NCI-H1930 (cell line): ENCODE measurements around the gene ATP5F1D.

Experiments used
- DNase-seq, 2 experiments: peaks; one replicate each; lab custom pipeline; 2025; lab: John Stamatoyannopoulos, UW

ATP5F1D gene

DNA sequence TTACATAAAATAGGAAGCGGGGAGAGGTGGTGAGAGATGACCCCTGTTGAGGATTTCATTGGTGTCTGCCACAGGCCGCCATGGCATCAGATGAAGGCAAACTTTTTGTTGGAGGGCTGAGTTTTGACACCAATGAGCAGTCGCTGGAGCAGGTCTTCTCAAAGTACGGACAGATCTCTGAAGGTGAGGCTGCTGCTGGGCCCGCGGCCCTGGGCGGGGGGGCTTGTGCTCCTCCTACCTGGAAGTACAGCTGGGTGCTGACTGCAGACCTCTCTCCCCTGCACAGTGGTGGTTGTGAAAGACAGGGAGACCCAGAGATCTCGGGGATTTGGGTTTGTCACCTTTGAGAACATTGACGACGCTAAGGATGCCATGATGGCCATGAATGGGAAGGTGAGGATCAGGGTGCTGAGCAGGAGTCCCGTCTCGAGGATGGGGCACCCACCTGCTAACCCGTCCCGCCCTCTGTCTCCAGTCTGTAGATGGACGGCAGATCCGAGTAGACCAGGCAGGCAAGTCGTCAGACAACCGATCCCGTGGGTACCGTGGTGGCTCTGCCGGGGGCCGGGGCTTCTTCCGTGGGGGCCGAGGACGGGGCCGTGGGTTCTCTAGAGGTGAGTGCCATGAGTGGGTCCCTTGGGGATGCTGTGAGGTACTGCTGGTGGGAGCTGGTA lies 29.4 kb downstream of the ATP5F1D start:
- DNase-seq, result no peak

DNA sequence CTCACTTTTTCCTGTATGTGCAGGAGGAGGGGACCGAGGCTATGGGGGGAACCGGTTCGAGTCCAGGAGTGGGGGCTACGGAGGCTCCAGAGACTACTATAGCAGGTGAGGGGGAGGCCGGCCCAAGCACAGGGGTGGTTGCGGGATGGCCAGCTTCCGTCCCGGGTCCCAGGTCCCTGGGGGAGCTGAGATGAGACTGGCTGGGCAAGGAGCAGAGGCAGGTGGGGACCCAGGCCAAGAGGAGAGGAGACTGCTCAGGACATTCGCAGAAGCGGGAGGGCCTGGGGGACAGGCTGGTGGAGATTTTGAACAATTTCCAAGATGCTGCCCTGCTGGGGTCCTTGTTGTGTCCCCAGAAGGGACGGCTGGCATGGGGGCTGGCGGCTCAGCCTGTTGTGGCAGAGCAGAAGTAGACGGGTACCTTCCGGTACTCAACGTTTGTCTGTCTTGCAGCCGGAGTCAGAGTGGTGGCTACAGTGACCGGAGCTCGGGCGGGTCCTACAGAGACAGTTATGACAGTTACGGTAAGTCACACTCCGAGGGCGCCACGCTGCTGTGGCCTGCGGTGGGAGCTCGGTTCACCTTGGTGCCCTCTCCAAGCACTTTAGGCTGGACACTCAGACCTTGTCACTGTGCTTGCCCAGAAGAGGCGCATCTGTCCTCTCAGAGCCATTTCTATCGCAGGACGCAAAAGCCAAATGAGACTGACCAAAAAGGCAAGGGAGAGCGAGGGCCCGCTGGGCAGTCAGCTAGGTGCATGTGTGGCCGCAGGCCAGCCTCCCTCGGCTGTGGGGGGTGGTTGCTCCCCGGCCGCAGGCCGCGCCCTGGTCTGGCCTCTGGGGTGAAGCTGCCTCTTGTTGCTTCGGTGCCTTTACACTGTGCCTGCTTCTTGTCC lies 30.2 kb downstream of the ATP5F1D start:
- no peak for DNase-seq

DNA sequence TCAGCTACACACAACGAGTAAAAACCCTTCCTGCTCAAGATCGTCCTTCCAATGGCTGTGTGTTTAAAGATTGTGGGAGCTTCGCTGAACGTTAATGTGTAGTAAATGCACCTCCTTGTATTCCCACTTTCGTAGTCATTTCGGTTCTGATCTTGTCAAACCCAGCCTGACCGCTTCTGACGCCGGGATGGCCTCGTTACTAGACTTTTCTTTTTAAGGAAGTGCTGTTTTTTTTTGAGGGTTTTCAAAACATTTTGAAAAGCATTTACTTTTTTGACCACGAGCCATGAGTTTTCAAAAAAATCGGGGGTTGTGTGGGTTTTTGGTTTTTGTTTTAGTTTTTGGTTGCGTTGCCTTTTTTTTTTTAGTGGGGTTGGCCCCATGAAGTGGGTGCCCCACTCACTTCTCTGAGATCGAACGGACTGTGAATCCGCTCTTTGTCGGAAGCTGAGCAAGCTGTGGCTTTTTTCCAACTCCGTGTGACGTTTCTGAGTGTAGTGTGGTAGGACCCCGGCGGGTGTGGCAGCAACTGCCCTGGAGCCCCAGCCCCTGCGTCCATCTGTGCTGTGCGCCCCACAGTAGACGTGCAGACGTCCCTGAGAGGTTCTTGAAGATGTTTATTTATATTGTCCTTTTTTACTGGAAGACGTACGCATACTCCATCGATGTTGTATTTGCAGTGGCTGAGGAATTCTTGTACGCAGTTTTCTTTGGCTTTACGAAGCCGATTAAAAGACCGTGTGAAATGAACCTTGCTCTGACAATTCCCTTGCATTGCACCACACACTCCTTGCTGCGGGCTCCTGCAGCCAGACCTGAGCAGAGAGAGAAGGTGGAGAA lies 31.1 kb downstream of the ATP5F1D start:
- DNase-seq, result no peak

DNA sequence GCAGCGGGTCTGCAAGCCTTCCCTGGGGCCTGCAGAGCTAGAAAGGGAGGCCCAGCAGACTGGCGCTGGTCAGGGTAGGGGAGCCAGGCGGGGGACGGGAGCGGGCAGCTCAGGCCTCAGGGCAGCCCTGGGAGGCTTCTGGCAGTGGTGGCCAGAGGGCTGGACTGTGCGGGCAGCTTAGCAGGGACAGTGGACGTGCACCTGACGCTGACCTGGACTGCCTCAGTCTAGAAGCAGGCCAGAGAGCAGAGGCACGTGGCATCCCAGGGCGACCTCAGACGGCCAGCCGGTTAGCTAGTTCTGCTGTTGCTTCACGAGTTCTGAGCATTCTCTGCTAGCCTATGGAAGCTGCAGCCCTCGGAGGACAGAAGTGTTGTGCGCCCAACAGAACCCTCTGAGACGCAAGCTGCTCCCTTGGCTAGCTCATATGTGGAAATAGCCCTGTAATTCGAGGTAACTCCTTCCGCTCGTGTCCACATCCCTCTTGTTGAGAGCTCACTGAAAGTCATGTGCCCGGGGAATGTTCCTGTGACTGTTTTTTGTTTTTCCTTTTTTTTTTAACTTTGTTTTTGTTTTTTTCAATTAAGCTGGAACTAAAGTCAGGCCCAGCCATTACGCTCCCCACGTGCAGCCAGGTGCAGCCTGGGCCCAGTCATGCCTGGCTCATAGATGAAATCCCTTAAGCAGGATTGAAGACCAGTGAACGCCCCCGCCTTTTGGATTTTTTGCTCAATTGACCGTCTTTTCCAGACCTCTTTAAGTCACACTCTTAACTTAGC lies 31.9 kb downstream of the ATP5F1D start:
- no peak for DNase-seq

DNA sequence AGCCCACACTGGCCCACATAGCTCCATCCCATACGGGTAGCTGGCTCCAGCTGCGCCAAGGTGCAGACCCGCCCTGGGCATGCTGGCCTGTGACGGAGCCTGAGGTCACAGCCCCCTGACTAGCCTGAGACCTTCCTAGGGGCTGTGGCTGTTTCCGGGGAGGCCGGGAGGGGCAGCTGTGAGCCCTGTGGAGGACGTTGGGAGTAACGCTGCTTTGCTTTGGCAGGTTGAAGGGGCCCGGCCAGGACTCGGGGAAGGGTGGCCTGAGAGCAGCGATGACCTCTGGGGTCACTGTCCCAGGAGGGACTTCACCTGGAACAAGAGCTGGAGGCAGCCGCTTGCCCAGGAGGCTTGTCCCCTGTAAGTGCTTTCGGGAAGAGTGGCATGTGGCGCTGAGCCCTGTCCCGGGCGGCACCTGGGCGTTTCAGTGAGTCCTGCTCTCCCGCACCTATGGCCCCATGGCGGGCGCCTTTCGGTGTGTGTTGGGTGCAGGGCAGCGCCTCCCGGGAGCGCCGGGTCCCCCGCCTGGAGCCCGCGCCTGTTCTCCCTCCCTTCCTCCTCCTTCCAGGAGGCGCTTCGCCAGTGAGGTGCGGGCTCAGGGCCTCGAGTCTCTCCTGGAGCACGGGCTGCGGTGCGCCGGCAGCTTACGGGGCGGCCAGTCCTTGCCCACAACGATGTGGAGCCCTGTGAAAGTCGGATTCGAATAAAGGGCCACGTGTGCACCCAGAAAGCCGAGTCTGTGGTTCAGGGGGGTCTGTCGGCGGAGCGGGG lies 32.7 kb downstream of the ATP5F1D start:
- no peak for DNase-seq

DNA sequence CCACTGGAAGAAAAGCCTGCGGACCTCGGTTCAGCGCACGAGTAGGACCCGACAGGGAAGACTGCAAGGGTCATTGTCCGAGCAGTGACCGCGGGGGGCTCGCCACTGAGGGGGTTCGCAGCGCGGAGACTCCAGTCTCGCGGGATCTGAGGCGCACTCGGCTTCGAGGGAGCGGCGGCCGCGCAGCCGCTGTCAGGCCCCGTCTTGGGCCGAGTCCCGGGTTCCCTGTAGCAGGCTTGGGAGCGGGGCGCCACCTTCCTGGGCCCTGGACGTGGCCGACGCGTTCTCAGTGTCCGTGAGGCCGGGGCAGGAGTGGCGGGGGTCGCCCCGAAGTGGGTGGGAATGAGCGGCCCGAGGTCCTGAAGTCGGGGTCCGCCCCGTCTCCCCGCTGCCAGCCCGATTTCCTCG lies 33.3 kb downstream of the ATP5F1D start:
- no peak for DNase-seq

DNA sequence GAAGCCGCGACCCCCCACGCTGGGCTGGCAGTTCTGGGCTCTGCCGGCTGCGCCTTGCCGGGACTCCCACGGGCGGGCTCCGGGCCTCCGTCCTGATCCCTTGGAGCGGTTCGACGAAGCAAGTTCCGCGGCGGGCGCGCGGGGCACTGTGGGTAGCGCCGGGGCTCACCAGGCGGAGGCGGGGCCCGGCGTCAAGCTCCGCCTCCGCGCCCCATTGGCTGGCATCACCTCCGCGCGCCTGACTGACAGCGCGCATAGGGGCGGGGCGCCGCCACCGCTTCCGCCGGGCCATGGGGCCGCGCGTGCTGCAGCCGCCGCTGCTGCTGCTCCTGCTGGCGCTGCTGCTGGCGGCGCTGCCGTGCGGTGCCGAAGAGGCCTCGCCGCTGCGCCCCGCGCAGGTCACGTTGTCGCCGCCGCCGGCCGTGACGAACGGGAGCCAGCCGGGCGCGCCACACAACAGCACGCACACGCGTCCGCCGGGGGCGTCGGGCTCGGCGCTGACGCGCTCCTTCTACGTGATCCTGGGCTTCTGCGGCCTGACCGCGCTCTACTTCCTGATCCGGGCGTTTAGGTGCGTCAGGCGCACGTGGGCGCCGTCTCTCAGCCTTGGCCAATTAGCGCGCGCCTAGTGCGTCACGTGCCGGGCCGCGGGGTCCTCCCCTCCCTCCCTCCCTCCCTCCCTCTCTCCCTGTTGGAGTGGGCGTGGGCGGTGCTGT lies 33.9 kb downstream of the ATP5F1D start, which contains the start of gene FAM174C:
FAM174C (plus strand) TSS at position 271 of the 716 bp plus-strand sequence; CDS start at position 291, 20 bp downstream.
- peak; percentile 85 to 92 for DNase-seq

DNA sequence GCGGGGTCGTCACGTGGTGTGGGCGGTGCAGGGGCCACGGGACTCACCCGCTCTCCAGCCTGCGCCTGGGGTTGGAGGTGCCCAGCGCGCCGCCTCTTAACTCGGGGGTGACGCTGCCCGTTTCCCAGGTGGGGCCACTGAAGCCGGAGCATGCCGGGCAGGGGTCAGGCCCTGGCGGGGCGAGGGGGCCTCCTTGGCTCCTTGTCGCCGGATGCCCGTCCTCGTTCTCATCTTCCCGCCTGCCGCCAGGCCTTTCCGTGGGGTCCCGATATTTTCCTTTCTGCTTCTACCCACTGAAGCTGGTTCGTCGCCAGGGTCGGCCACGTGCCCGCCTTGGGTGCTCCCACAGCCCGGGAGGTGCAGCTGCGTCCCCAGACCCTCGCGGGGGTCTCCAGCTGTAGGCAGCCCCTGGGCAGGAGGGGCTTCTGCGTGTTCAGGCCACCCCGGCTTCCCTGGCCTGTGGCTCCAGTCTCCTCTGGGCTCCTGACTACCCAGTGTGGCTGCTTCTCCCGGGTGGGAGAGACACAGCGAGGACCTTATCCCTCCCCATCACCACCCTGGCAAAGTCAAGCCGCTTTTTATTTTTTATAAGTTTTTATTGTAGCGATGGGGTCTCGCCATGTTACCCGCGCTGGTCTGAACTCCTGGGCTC lies 34.6 kb downstream of the ATP5F1D start:
- no peak for DNase-seq

DNA sequence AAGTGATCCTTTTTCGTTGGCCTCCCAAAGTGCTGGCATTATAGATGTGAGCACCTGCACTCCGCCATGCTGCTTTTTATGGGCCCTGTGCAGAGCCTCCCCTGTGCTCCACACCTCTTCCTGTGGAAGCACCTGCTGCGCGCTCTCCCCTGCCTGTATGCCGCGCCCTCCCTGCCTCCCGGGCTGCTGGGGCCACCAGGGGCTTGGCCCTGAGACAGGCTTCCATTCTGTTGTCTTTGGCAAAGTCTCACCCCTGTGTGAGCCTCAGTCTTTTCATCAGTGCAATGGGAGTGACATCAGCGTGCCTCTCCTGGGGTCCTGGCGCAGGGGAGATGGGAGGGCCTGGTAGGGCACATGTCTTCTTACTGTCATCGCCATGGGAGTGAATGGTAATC lies 35.1 kb downstream of the ATP5F1D start:
- no peak for DNase-seq

DNA sequence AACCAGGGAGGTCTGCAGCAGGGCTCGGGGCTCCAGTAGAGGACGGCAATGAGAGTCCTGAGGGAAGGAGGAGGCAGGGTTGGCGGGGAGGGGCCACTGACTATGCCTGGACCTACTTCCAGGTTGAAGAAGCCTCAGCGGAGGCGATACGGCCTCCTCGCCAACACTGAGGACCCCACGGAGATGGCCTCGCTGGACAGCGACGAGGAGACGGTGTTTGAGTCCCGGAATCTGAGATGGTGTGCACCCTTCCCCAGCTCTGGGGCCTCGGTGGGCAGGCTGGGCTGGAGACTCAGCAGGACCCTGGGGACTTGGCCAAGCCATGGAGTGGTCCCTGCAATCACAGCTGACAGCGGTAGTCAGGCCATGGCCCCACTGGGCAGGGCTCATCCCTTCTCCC lies 35.5 kb downstream of the ATP5F1D start:
- no peak for DNase-seq

DNA sequence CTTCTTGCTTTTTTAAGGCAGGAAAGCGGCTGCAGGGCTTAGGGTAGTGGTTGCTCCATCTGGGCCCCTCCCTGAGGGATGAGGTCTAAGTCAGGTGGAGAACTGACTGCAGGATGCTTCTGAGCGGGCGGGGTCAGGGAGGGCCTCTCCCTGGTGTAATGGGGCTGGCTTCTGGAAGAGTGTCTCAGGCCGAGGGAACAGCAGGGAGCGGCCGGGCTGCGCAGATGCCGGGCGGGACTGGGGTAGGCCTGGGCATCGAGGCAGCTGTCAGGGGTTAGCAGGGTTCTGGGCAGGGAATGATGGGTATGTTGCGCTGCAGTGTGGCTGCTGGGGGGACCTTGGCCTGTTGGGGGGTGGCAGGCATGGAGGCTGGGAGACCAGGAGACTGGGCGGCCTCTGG lies 36.5 kb downstream of the ATP5F1D start:
- DNase-seq, result no peak

DNA sequence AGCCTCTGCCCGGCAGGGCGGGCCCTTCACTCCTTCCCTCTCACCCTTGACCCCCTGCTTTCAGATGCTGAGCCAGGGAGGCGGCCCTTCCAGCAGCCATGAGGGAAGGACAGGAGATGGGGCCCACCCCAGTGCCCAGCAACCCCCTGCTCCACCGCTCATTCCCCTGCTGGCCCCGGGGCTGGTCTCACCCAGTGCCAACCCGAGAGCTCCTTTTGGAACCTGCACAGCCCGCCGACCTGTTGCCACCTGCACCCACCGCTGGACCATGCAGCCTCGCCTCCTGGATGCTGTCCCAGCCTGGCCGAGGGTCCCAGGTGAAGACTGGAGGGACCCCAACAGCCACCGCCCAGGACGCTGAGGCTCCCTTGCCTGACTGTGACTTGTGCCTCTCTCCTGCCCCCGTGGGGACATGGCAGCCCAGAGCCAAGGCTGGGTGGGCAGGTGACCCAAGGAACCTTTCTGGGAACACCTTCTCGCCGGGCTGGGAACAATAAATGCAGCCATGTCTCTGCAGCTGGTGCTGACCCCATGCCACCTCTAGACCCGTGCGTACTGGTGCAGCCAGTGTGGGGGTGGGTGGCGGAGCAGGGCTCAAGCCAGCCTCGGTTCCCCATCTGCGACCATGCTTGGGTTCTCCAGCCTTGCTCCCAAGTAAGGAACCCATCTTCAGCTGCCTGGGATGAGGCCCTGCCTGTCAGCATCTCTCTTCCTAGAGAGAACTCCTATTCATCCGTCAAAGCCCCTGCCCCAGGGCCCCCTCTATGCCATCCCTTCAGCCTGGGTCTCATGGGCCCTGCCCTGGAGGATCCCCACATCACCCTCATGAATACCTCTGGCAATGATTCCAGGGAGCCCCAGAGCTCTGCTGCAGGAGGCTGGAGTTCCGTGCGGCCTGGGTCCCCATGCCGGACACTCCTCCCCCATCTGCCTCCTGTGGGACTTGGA lies 37.4 kb downstream of the ATP5F1D start:
- DNase-seq, result no peak

DNA sequence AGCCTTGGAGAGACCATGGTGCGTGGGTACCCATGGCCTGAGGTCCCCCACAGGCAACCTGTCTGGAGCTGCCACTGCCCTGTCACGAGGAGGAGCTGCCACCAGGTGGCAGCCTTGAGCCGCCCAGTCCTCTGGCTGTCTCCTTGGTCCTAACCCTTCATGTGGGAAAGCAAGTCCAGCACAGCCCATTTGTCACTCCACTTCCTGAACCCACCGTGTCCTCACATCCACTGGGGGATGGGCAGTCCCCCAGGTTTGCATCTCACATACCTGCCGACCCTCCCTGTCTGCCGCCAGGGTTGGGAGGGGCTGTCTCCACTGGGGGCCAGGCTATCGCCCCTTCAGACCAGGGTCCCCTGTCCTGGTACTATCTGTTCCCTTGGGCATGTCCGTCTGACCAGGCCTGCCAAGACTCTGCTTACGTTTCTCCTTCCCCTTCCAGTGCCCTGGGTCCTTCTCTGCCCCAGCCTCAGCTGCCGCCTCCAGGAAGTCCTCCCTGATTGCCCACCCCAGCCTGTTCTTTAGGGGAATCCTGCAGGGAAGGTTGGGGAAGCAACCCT lies 38.3 kb downstream of the ATP5F1D start:
- DNase-seq, result peak; percentile 32 to 67

DNA sequence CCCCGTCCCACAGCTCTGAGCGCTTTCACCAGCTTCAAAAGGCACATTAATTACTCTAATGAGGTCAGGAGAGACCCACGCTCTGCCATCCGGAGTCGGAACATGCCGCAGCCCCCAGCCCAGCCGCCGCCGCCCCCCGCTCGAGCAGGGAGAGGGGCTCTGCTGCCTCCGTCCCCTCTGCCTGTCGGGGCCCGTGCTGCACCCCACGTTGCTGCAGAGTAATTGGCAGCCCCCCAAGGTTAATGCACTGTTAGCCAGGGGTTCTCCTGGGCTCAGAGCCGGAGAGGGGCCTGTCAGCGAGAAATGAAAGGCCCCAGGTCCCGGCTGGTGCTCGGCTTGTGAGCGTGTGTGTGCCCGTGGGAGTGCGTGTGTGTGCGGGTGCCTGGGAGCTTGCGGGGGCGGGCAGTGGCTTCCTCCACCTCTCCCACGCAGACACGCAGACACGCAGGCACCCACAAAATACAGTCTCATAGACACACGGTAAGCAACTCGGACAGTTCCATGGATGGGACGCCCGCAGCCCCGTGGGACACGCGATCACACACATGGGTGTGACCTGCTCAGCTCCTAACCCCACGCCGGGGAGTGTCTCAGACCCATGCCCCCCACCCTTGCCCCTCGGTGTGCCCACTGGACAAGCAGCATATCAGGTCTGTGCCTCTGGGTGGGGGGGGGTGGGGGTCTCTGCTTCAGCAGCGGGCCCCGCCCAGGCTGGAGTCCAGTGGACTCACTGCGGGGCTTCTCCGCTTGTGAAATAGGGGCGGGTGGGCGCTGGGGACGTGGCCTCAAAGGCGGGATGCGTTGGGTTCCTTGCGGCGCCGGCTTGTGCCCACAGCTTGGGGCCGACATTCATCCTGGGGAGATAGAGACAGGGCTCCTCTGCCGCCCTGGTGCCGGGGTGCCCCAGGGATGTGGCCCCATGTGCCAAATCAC lies 39.4 kb downstream of the ATP5F1D start:
- DNase-seq, result no peak

DNA sequence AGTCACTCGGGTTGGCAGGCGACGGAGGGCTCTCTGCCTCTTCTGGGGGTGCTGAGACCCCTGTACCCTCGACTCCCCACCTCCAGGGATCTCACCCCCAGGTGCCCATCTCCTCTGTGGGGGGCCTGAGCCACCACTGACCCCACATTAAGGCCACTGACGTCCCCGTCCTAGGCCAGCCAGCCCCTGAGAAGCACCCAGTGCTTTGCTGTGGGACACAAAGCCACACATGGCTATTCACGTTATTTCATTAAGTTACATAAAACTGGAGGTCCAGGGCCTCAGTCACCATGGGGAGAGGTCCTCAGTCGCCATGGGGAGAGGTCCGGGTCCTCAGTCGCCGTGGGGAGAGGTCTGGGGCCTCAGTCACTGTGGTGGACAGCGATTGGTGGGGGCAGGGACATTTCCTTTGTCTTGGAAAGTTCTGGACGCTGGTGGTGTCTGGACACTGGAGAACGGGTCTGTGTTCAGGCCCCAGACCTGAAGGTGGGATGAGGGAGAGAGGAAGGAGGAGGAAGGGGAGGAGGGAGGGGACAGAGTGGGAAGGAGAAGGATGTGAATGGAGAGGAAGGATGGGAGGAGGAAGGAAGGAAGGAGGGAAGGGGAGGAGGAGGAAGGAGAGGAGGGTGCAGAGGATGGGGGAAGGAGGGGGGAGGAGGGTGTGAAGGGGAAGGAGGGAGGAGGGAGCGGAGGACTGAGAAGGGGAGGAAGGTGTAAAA lies 40.2 kb downstream of the ATP5F1D start:
- DNase-seq, result no peak

DNA sequence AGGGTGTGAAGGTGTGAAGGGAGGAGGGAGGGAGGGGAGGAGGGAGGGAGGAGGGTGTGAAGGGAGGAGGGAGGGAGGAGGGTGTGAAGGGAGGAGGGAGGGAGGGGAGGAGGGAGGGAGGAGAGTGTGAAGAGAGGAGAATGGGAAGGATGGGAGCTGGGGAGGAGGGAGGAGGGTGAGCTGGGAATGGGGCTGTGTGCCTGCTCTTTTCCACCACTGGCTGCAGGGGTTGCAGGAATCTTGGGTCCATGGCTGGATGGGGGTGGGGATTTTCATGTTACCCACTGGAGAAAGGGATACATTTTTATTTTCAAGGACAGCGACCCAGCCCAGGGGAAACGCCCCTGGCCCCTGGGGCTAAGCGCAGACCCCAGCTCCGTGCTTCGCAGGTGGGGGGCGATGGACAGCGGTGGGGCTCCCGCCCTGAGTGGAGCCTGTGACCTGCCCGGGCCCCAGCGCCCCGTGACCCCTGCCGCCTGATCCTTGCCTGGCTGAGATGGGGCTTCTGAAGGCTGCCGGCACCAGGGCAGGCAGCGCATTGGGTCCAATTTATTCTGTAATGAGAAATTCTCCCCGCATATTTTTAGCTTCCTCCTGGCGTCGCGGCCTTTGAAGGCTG lies 41.1 kb downstream of the ATP5F1D start:
- DNase-seq, result no peak
